GM19372 (cell line): ENCODE results near the gene HPSE2.
"Not testable (repeated sequence)": the region's sequence is repeated elsewhere in the genome, so short reads cannot be mapped to it uniquely, and the experiment has no call there.

Source experiments
- ATAC-seq: cut with Tn5 transposase; IDR thresholded peaks from one replicate; pipeline ENCODE4 v1.9.1; 2021; ENCODE audit warnings: mild to moderate bottlenecking, low read depth, moderate library complexity; ENCODE audit not compliant: unreplicated experiment

Gene HPSE2

GRCh38 chr10:99010286-99010685 lies 225.4 kb downstream of the HPSE2 start:
- ATAC-seq: no peak

GRCh38 chr10:99008054-99008453 lies 227.6 kb downstream of the HPSE2 start:
- no peak for ATAC-seq

GRCh38 chr10:99007457-99007856 lies 228.2 kb downstream of the HPSE2 start:
- ATAC-seq: no peak

- no peak for ATAC-seq
Observed at GRCh38 chr10:99005254-99005653, 230.4 kb downstream of the HPSE2 start.

GRCh38 chr10:99004738-99005137 lies 230.9 kb downstream of the HPSE2 start:
- ATAC-seq: no peak

GRCh38 chr10:99002392-99002791 lies 233.3 kb downstream of the HPSE2 start:
- ATAC-seq: no peak

- no peak for ATAC-seq
Observed at GRCh38 chr10:98997596-98997995, 238.1 kb downstream of the HPSE2 start.

GRCh38 chr10:98994030-98994429 lies 241.6 kb downstream of the HPSE2 start:
- no peak for ATAC-seq

GRCh38 chr10:98983751-98984150 lies 251.9 kb downstream of the HPSE2 start:
- not testable (repeated sequence) for ATAC-seq

GRCh38 chr10:98980353-98980752 lies 255.3 kb downstream of the HPSE2 start:
- ATAC-seq: no peak

GRCh38 chr10:98971464-98971863 lies 264.2 kb downstream of the HPSE2 start:
- ATAC-seq: no peak

- no peak for ATAC-seq
Observed at GRCh38 chr10:98967601-98968000, 268.1 kb downstream of the HPSE2 start.

GRCh38 chr10:98963608-98964007 lies 272.0 kb downstream of the HPSE2 start:
- ATAC-seq: no peak

GRCh38 chr10:98959379-98959778 lies 276.3 kb downstream of the HPSE2 start:
- no peak for ATAC-seq

GRCh38 chr10:98957801-98958200 lies 277.9 kb downstream of the HPSE2 start:
- no peak for ATAC-seq

GRCh38 chr10:98956576-98957260 lies 278.9 kb downstream of the HPSE2 start:
- no peak for ATAC-seq

GRCh38 chr10:98953251-98953650 lies 282.4 kb downstream of the HPSE2 start:
- no peak for ATAC-seq

GRCh38 chr10:98951269-98952000 lies 284.2 kb downstream of the HPSE2 start:
- ATAC-seq: no peak

- no peak for ATAC-seq
Observed at GRCh38 chr10:98950106-98950505, 285.5 kb downstream of the HPSE2 start.

- no peak for ATAC-seq
Observed at GRCh38 chr10:98949306-98949705, 286.3 kb downstream of the HPSE2 start.

GRCh38 chr10:98943681-98944080 lies 292.0 kb downstream of the HPSE2 start:
- no peak for ATAC-seq

- ATAC-seq: no peak
Observed at GRCh38 chr10:98929709-98930108, 305.9 kb downstream of the HPSE2 start.
